Sciatic nerve (tissue), 2 donors: ENCODE results near the gene TRIM9. TPM values are rescaled to one million over a fixed set of nuclear protein-coding genes. Genes with fewer than 3 reads are reported as not detected.

Source experiments
- ATAC-seq: fragments of 200-7000 bp; cut with Tn5 transposase; one replicate; pipeline ENCODE4 v1.9.1; 2020; ENCODE audit warnings: mild to moderate bottlenecking, moderate library complexity
- DNase-seq: peaks from one replicate; pipeline ENCODE4 v3.0.0-alpha.2; 2020; ENCODE audit warnings: low spot score
- intact Hi-C: fragments of 100-400 bp; cut with DNase I; formaldehyde crosslinking; loops from one replicate; pipeline ENCODE4 v1.14.2; 2022
- total RNA-seq: library from RNA; stranded (reverse); fragmentation: NEBNext Ultra II Directional; extraction: Animal tissue kit (Norgen Biotek cat#: 25700); gene quantifications from one replicate; pipeline ENCODE4 v1.2.1, GENCODE V29; 2021
- donor health status: DM: no; HTN: no; CAD: no.
- donor health status: DM: no; HTN: no; CAD: no.

TRIM9 gene
- total RNA-seq, 1 donor from 2014 or later: 5.4 TPM

DNA sequence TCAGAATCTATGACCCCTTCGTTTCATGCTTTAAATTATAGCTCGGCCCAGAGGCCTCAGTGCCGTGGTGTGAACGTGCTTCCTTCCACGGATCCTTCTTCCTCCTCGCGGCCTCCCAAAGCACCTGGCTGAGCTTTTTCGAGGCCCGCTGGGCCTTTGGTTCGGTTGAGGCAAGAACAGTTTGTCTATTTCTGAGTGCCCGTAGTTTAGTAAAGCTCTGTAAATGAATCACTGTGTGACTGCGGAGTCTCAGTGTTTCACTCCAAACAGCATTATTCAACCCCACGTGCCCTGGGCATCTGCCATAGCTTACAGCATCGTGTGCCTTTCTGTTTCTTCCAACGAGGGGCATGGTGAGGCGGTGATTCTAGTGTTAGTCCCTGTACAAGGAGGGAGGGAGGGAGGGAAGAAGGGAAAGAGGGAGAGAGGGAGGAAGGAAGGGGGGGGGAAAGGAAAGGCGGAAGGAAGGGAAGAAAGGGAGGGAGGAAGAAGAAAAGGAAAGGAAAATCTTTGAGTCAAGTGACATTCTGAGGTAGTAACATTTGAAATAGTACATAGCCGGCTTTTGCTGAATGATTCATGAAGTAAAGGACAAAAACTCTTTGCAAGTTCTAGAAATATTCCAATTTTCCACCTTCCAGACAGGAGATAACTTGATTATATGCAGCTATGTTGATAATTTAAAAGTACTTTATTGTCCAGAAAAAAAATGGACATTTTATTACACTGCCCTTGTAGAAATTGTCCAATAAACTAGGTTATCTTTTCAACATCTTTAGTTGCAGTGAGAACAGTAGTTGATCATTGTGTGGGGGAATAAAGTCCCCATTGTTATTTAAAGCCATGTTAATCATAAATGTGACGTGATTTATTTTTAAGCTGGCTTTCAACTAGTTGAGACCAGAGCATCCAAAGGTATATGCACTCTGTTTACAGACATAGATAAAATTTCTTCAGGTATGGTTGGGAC is 1.2 kb upstream of the TRIM9 start:
- ATAC-seq (peak; percentile 53), DNase-seq (peak; percentile 67)

DNA sequence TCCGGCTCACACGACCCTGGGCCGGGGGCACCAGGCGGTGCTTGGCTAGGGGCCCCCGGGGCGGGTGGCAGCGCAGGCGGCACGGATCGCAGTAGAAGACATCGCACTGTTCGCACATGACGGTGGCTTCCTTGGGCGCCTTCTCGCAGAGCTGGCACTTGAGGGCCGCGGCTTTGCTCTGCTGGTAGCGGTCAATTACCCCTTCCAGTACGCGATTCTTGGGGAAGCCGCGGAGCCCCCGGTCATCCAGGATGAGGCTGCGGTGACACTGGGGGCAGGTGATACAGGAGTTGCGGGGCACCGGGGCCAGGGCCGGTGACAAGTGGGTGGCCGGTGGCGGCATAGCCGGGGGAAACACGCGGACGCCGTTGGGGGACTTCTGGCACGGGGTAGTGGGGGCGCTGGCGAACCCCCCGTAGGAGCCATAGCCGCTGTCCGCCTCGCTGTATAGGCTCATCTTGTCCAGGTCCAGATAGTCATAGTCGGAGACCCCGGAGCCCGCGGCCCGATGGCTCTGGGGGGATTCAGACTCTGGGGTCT is 553 bp downstream of the TRIM9 start:
- ATAC-seq: no peak

More for the DNA sequence above, 1.2 kb upstream of the TRIM9 start:
- intact Hi-C loops: no loop called here

DNA sequence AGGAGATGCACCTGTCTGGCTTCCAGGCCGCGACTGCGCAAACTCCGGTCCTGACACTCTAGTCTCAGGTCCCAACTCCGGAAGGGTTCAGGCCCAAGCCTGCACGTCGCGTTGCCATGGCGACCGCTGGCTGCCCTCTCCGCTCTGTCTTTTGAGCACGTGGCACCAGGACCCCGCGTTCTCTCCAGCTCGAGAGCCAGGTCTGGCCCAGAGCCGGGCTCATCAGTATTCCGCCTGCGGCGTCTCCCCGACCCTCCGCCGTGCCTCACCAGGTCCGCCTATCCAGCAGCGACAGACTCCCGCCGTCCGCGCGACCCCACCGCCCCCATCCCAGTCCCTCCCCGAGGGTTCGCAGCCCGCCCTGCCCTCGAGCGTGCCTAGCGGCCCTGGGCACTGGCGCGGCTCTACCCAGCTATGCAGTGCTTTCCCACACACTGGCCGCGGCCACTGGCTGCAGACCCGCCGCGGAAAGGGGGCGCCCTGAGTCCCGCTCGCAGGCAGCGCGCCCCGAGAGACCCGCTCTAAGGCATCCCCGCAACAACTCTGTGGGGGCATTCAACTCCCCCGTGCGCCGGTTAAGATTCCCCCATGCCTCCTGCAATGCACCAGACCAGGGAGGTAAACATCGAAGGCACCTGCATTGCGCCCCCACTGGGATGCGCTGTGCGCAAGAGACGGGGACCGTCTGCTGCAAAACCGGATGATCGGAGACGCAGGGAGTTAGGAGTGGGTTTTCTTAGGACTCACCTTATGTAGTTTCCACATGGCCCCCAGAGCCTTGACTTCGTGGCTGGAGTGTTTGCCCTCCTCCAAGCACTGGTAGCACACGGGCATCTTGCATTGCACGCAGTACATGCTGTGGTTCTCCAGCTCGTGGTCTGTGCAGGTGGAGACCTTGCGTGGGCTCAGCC is 1.3 kb downstream of the TRIM9 start:
- DNase-seq (peak; percentile 64), ATAC-seq (peak; percentile 1)
- intact Hi-C loops: no loop called here

More for the DNA sequence above, 553 bp downstream of the TRIM9 start:
- intact Hi-C loops: no loop called here
- DNase-seq: peak; percentile 58

DNA sequence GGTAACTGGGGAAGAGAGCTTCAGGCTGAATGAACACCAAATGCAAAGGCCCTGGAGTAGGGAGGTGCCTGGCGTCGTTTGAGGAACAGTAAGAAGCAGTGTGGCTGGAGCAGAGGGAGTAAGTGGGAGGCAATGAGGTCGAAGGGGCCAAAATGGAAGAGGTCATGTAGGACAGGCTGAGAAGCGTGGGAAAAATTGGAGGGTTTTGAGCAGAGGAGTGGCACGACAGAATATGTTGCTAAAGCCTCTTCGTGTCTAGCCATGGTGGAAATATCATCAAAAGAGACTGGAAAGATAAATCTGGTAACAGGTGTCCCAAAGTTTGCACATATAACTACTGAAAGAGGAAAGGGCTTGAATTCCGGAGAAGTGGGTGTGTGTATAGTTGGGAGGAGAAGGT is 1.9 kb downstream of the TRIM9 start:
- intact Hi-C loops: no loop called here
- no peak for ATAC-seq
- no peak for DNase-seq

DNA sequence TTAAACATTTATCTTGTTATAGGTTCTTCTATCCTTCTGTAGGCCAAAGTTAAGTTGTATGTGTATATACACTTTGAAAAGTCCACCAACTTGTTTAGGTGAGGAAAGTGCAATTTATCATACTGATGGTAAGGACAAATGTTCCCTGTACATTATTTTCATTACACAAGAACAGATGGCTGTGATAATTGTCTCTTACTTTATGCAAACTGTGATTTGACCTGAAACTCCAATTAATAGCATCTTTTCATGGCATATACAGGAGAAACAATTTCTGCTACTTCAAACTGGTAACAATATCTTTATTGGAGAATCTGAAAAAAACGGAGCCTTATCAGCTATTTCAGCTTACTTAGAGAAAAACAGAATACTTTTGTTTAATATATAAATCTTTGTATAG is 5.6 kb downstream of the TRIM9 start:
- DNase-seq (no peak), ATAC-seq (no peak)
- intact Hi-C loops: no loop called here

DNA sequence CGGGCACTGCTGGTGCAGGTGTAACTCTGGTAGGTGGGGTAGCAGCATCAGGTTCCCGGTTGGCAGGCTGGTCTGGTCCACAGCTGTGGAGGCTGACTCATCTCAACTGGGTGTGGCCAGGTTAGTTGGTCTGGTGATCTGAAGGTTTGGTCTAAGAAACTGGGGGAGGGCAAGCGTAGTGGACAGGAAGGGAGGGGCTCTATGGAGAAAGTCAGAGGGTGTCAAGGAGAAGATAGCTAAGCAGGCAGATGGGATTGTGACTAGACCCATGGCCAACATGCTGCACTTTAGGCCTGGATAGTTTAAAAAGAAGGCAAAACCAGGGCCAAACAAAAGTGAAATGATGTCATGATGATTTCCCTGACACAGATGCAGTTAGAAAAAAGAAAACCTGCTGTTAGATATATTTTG is 7.9 kb downstream of the TRIM9 start:
- no peak for DNase-seq
- no peak for ATAC-seq
- intact Hi-C loops: no loop called here

DNA sequence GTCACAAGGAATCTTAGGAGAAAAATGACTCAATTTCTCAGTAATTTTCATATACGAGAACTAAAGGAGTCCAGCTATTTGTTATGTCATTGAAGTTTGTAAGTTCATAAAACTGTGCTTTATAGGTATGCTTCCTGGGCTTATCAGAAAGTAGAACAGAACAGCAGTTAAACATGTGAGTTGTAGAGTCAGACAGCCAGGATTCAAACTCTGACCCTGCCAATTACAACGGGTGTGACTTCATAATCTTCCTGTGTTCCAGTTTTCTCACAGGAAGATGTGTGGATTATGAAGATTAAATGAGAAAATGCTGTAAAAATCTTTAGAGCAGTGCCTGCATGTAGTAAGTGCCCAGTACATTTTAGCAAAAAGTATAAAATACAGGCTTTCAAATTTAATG is 8.9 kb downstream of the TRIM9 start:
- DNase-seq (no peak), ATAC-seq (no peak)
- intact Hi-C loops: no loop called here

DNA sequence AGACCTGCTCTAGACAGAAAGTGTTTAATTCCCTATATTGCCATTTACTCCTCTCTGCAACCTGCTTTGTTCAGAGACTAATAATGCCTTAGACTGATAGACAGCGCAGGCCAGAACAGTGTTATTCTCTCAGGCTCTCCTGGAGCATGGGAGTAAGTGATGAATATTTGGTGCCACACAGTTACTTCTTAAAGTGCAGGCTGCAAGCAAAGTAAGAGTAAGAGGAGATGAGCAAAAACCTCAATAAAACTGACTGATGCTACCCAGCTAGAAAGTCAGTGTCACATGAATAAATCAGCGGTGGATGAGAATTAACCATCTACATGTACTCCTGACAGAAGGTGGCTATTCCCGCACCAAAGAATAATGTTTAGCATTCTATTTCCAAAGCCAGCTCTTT is 9.9 kb downstream of the TRIM9 start:
- no peak for DNase-seq
- no peak for ATAC-seq
- intact Hi-C loops: no loop called here

DNA sequence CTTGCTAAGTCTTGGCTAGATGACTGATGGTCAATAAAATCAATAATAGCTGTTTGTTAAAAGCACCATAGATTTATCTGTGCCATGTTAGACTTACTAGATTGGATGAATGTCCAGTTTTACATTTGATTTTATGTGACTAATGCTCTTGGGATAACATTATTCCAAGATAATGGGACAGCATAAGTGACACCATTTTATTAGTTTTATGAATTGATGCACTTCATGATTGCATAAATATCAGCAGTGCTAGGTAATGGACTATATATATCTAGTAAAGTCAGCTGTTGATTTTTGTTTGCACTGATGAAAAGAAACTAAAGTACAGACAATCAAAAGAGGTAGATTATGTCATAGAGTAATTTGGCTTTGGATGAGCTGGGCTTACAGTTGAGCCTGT is 10.4 kb downstream of the TRIM9 start:
- ATAC-seq (no peak), DNase-seq (no peak)
- intact Hi-C loops: no loop called here

DNA sequence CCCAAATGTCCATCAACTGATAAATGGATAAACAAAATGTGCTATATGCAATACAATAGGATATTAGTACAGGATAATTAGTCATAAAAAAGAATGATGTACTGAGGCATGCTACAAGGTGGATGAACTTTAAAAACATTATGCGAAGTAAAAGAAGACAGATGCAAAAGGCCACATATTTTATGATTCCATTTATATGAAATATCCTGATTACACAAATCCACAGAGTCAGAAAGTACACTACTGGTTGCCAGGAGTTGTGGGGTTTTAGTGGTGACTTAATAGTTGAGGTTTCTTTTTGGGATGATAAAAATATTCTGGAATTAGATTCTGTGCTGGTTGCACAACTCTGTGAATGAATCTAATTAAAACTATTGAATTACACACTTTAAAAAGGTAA is 12.6 kb downstream of the TRIM9 start:
- DNase-seq (no peak), ATAC-seq (peak; percentile 72)
- intact Hi-C loops: no loop called here

DNA sequence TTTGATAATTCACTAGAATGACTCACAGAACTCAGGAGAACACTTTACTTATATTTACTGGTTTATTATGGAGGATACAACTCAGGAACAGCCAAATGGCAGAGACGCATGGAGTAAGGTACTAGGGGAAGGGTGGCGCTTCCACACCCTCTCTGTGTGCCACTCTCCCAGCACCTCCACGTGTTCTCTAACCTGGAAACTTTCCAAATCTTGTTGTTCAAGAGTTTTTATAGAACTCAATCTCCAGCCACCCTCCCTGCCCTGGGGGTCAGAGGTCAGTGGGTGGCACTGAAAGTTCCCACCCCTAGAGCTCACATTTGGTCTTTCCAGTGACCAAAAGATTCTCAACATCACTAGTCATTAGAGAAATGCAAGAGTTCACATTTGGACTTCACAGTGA is 13.2 kb downstream of the TRIM9 start:
- no peak for DNase-seq
- no peak for ATAC-seq
- intact Hi-C loops: no loop called here

DNA sequence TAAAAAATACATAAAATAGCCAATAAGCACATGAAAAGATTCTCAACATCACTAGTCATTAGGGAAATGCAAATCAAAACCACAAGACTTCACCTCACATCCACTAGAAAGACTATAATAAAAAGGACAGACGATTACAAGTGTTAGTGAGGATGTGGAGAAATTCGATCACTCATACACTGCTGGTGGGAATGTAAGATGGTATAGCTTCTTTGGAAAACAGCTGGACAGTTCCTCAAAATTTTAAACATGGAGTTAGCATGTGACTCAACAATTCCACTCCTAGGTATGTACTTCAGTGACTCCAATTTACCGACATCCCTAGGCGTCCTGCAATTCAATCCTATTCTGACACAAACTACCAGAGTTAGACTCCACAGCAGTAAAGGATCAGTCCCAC is 13.7 kb downstream of the TRIM9 start:
- intact Hi-C loops: no loop called here
- ATAC-seq: no peak

DNA sequence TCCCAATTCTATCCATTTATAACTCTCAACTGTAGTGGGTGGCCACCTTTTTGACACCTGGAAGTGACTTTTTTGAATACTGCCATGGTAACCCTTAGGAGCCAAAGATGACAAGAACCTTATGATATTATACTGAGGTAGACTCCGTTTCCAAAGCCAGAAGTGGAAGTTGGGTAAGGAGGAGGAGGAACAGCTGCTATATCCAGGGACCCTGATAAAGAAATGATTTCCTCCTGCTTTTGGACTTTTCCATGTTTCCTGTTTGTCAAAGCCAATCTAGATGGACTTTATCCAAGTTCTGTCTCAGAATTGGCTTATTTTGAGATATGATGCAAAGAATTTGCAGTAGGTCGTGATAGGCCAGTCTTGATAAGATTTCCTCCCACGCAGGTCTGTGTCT is 14.3 kb downstream of the TRIM9 start:
- no peak for ATAC-seq
- intact Hi-C loops: no loop called here
- no peak for DNase-seq

More for the DNA sequence above, 13.7 kb downstream of the TRIM9 start:
- DNase-seq: no peak

DNA sequence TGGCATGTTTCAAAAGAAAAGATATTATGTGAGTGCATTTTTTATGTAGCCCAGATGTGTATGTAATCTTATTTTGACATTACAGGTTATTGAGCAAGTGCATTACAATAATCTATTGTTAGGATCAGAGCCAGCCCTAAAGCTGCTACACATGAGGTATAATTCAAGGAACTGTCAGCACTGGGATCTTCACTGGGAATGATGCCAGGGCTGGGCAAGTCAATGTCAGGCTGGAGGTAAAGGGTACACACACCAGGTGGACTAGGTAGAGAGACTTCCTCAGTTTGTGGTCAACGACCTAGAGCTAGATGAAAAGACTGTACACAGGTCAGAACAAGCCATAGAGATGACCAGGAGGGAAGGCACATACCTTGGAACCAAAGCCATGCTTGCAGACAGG is 15.4 kb downstream of the TRIM9 start:
- ATAC-seq: no peak

DNA sequence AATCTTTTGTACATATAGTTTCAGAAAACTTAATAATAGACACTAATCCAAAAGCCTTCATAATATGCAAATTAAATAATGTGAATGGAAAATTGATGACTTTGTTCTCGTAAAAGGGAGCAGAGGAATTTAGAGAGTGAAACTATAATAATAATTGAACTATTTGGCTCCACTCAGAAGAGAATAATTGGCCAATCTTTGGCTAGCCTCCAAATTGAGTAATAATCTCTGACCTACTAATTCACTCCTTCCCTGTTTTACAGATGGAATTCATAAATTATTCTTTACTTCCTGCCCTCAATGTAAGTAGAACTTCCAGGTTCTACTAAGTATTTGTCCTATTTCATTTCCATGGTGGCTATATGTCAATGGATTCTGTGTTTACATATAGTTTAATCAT is 15.8 kb downstream of the TRIM9 start:
- no peak for ATAC-seq

More for the DNA sequence above, 15.4 kb downstream of the TRIM9 start:
- intact Hi-C loops: no loop called here
- DNase-seq: no peak

DNA sequence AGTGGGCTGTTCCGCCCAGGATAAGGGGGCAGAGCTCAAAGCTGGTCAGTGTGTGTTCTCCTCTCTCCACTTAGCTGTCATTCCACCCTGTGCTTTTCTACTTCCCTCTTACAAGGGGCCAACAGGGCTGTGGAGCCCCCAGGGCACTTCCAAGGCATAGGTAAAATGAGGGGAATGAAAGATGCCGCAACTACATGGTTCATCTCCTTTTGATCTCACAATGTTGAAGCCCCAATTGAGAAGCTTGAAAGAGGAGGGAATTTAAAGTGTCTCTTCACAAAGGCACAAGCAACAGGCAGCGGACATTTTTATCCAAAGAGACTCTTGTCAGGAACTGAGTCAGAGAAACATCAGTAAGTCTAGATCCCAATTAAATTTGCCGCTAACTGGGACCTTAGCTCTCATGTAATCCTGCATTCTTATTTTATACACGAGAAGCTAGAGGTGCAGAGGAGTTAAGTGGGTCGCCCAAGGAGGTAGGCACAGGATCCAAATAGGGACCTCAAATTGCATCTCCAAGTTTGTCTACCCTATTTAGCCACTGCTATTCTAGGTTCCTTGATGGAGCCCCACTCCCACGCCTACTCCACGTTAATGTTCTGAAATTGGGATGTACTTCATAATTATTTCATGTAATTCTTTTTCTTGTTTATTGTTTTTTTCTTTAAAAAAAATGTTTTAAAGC is 20.1 kb downstream of the TRIM9 start:
- DNase-seq (no peak), ATAC-seq (no peak)
- intact Hi-C loops: no loop called here

More for the DNA sequence above, 15.8 kb downstream of the TRIM9 start:
- DNase-seq: no peak
- intact Hi-C loops: no loop called here

DNA sequence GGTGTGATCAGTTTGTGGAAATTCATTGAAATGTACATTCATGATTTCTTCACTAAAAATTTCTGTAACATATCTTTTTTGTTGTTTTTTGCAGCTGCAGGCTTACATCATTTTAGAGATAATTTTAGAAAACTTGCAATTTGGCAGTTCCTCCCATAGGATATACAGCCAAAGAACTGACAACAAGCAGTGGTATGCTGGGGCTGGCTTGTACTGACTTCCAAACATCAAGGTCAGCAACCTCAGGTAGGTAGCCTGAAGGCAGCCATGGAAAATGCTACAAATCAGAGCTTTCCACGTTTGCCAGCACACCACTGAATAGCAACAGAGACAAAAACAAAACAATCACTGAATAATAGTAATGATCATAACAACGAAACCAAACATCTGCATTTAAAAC is 21.2 kb downstream of the TRIM9 start:
- DNase-seq (no peak), ATAC-seq (no peak)
- intact Hi-C loops: no loop called here

DNA sequence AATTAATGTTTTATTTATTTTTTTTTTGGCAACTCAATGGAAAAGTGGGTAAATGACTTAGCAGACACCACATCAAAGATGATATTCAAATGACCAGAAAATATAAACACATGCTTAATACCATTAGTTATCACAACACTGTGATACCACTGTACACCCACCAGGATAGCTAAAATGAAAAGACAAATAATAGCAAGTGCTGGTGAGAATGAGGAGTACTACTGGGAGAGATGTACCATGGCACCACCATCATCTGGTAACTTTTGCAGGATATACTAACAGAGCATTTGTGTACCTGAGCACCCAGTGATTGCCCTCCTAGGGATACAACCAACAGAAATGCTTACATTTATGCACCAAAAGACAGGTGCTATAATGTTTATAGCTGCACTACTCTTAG is 21.9 kb downstream of the TRIM9 start:
- DNase-seq: no peak
- intact Hi-C loops: no loop called here
- no peak for ATAC-seq

DNA sequence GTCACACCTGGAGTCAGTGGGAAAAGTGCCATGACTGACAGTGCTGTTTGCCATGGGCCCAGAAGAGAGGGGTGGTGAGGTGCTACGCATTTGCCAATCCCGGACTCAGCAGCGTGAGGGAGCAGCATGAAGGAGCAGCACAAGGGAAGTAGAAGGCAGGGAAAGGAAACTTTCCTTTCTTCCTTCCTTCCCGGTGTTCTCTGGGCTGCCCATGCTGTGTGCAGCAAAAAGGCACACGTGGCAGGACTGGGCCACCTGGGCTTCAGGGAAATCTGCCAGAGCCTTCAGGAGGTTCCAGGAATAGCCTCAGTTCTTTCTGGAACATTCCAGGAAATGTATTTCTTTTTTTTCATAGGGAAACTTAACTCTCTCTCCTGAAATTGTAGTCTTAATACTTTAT is 23.0 kb downstream of the TRIM9 start:
- peak; percentile 26 for ATAC-seq
- intact Hi-C loops: no loop called here
- no peak for DNase-seq
